ENCODE data around the gene KLHL26. TPM values are rescaled to one million over a fixed set of nuclear protein-coding genes. Genes with fewer than 3 reads are reported as not detected.

The KLHL26 gene
- total RNA-seq, 4 donors from 2014 or later = 7.9 to 23.2 (median 18.2) TPM

DNA sequence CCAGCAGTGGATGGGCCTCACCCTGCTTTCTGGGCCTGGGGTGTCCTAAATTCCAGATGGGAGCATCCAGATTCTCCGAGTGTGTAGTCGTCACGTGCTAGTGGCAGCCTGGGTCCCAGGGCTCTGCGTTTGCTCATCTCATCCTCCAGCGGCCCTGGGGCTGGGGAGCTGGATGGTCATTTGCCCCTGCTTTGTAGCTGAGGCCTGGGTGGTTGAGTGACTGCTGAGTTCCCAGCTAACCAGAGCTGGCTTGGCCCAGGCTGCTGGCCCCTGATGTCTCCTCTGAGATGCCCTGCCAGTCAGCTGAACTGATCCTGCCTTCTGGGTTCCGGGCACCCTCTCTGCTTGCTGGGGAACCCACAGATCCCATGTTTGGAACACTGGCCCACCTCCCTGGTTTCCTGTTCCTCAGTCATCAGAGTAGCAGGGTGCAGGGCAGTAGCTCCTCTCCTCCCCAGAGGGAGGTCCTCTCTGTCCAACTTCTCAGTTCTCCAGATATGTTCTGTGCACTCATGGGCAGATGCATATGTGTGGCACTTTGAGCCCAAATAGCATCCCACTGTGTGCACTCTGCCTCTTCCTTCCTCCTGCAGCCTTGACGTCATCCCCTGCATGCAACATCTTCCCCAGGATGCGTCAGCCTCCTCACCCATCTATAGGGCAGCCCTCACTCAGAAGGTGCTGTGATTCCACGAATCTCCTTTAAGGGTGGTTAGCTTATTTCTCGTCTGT lies 24.3 kb downstream of the KLHL26 start:
- TF ChIP-seq CTCF (IDR thresholded peaks at IDR 0.05) (no peak), POLR2A (IDR thresholded peaks at IDR 0.05) (no peak)
- WGBS, 2 donors = 83 to 97% methylated on average over 9 to 10 of the region's 10 CpGs
- intact Hi-C loops (cut with DNase I; ENCODE audit: low total_unique reads) = no loop called here

GRCh38 chr19:18662972-18663732 lies 26.3 kb downstream of the KLHL26 start:
- 78 to 79% methylated on average over 15 of the region's 15 CpGs for WGBS, 2 donors
- no peak for TF ChIP-seq CTCF (IDR thresholded peaks at IDR 0.05)
- TF ChIP-seq POLR2A (IDR thresholded peaks at IDR 0.05) = no peak
- no peak overlapping the region for H3K4me3 ChIP-seq (ENCODE audit: low read depth, poor library complexity, severe bottlenecking)
- DNase-seq (ENCODE audit: low spot score in 2 of 2) = no peak
- intact Hi-C loops (cut with DNase I; ENCODE audit: low total_unique reads) = no loop called here

More for the DNA sequence above, 24.3 kb downstream of the KLHL26 start:
- no peak for DNase-seq (ENCODE audit: low spot score in 2 of 2)
- H3K4me3 ChIP-seq (ENCODE audit: low read depth, poor library complexity, severe bottlenecking) = no peak overlapping the region

DNA sequence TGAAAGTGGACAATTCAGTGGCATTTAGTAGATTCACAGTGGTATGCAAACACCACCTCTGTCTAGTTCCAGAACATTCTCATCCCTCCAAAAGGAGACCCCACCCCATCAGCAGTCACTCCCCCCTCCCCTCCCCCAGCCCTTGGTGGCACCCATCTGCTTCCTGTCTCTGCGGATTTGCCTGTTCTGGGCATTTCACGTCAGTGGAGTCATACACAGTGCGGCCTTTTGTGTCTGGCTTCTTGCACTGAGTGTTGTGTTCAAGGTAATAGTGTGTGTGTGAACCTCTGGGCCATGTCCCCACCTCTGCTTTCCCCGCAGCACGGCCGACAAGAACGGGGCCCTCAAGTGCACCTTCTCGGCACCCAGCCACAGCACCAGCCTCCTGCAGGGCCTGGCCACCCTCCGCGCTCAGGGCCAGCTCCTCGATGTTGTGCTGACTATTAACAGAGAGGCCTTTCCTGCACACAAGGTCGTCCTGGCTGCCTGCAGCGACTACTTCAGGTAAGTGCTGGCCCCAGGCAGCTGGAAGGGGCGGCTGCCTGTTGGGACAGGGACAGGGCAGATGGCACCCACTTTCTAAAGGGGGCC lies 27.2 kb downstream of the KLHL26 start:
- 80 to 84% methylated on average over 14 of the region's 14 CpGs for WGBS, 2 donors
- H3K4me3 ChIP-seq (ENCODE audit: low read depth, poor library complexity, severe bottlenecking) = no peak overlapping the region
- TF ChIP-seq POLR2A (IDR thresholded peaks at IDR 0.05) = no peak
- TF ChIP-seq CTCF (IDR thresholded peaks at IDR 0.05) = no peak
- no peak for DNase-seq (ENCODE audit: low spot score in 2 of 2)
- intact Hi-C loops (cut with DNase I; ENCODE audit: low total_unique reads) = no loop called here

DNA sequence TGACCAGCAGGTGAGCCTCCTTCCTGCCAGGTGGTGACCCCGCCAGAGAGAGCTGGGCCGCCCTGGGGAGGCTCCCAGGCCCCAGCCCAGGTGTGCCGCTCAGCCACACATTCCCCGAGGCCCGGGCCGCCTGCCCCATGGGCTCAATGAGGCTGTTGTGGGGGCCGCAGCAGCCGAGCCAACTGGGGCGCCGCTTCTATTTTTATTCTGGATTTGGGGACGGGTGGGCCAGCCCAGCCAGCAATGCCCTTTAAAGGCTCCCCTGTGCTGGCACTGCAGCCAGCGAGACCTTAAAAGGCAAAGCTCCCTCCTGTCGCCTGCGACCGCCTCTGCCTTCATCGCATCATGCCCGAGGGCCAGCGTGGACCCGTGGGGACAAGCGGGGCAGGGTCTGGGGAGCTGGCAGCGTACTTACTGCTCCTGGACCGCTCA lies 29.0 kb downstream of the KLHL26 start:
- WGBS, 2 donors = 81 to 86% methylated on average over 14 to 17 of the region's 22 CpGs
- DNase-seq (ENCODE audit: low spot score in 2 of 2) = no peak
- intact Hi-C loops (cut with DNase I; ENCODE audit: low total_unique reads) = no loop called here
- H3K4me3 ChIP-seq (ENCODE audit: low read depth, poor library complexity, severe bottlenecking) = no peak overlapping the region
- TF ChIP-seq CTCF (IDR thresholded peaks at IDR 0.05) (no peak), POLR2A (IDR thresholded peaks at IDR 0.05) (no peak)

DNA sequence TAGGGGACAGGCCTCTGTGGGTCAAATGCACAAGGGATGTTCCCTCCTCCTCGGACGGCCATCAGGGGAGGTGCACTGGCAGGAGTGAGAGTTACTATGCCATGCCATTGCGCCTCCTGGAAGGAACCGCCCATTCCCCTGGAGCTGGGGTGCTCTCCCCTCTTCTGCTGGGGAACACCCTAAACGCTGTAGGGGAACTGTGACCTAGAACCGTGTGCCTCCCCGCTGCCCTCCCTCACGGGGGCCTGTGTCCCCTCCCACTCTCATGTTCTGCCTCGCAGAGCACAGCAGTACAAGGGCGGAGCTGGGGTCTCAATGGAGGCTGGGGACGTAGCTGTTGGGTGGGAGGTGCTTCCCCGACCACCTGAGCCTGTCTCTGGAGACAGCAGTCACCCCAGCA lies 29.5 kb downstream of the KLHL26 start:
- no peak for TF ChIP-seq POLR2A (IDR thresholded peaks at IDR 0.05)
- no peak for TF ChIP-seq CTCF (IDR thresholded peaks at IDR 0.05)
- no peak overlapping the region for H3K4me3 ChIP-seq (ENCODE audit: low read depth, poor library complexity, severe bottlenecking)
- 69 to 73% methylated on average over 12 of the region's 12 CpGs for WGBS, 2 donors
- intact Hi-C loops (cut with DNase I; ENCODE audit: low total_unique reads) = no loop called here
- no peak for DNase-seq (ENCODE audit: low spot score in 2 of 2)
